ENCODE measurements around the gene CYP24A1. TPM values are rescaled to one million over a fixed set of nuclear protein-coding genes. Genes with fewer than 3 reads are reported as not detected.

CYP24A1 gene
- total and polyA plus RNA-seq, 2 of the 13 experiments (the other 11 are each of a cell fraction or from before 2014, with no cell fraction given) = 9.4 to 32.7 TPM

DNA sequence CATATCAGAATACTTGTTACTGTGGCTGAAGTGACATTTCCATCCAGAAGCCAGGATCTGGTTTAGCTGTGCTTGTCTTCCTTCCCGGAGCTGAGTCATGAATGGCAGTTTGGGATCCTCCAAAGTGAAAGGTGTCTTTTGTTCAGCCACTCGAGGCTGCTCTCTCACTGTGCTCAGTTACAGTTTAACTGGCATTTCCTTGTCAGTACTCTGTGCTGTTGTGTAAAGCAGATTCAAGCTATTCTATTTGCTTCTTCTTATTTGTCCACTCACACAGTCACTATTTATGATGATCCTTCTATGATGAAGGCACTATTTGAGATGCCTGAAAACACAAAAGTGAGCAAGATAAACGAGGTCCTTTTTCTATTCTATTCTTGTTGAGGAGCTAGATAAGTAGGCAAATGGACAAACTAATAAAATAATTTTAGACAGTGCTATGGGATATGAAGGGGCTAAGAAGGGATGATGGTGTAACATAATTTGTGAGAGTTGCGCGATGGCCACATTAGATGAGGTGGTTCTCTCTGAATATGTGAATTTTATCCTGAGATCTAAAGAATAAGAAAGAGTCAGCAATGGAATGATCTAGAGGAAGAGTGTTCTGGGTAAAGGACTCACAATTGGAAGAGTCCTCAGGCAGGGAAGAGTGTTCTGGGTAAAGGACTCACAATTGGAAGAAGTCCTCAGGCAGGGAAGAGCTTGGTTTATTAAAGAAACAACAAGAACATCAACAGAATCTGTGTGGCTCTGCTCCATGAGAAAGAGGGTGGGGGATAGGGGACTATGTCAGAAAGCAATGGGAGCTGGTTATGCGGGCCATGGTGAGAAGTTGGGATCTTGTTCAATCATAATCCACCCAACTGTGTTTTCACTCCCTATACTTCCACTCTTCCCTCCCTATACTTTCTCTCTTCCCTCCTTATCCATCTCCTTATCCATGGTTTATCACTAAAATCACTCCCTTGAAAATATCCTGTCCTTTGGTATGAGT lies 40.1 kb downstream of the CYP24A1 start (continued):
- TF ChIP-seq, protein P1, sequence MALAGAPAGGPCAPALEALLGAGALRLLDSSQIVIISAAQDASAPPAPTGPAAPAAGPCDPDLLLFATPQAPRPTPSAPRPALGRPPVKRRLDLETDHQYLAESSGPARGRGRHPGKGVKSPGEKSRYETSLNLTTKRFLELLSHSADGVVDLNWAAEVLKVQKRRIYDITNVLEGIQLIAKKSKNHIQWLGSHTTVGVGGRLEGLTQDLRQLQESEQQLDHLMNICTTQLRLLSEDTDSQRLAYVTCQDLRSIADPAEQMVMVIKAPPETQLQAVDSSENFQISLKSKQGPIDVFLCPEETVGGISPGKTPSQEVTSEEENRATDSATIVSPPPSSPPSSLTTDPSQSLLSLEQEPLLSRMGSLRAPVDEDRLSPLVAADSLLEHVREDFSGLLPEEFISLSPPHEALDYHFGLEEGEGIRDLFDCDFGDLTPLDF (CRISPR knock-in tag; IDR thresholded peaks at IDR 0.05) = peak; percentile 39; the same call in 1 of the 2 replicates
- TF ChIP-seq, protein P2, sequence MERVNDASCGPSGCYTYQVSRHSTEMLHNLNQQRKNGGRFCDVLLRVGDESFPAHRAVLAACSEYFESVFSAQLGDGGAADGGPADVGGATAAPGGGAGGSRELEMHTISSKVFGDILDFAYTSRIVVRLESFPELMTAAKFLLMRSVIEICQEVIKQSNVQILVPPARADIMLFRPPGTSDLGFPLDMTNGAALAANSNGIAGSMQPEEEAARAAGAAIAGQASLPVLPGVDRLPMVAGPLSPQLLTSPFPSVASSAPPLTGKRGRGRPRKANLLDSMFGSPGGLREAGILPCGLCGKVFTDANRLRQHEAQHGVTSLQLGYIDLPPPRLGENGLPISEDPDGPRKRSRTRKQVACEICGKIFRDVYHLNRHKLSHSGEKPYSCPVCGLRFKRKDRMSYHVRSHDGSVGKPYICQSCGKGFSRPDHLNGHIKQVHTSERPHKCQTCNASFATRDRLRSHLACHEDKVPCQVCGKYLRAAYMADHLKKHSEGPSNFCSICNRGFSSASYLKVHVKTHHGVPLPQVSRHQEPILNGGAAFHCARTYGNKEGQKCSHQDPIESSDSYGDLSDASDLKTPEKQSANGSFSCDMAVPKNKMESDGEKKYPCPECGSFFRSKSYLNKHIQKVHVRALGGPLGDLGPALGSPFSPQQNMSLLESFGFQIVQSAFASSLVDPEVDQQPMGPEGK (CRISPR knock-in tag; IDR thresholded peaks at IDR 0.05) = peak; percentile 33; the same call in 1 of the 2 replicates
- TF ChIP-seq MED1 (CRISPR knock-in tag; IDR thresholded peaks at IDR 0.05) (peak; percentile 93), GATAD1 (CRISPR knock-in tag; IDR thresholded peaks at IDR 0.05) (peak; percentile 60; the same call in 1 of the 2 replicates), CEBPB (IDR thresholded peaks at IDR 0.05; ENCODE audit: borderline replicate concordance, low read depth, low read length) (peak; percentile 72; the same call in 1 of the 2 replicates), DNMT1 (CRISPR knock-in tag; IDR thresholded peaks at IDR 0.05) (0 out of 2 replicates have a peak, but pooled peaks have one; percentile 30), MEF2D (CRISPR knock-in tag; IDR thresholded peaks at IDR 0.05) (no peak; the same call in 1 of the 2 replicates), ARID3A (IDR thresholded peaks at IDR 0.05; ENCODE audit: low read depth, low read length) (peak; percentile 72), ZNF12 (CRISPR knock-in tag; IDR thresholded peaks at IDR 0.05) (peak; percentile 91), CEBPG (CRISPR knock-in tag; IDR thresholded peaks at IDR 0.05) (peak; percentile 85), ZSCAN12 (CRISPR knock-in tag; IDR thresholded peaks at IDR 0.05) (0 out of 2 replicates have a peak, but pooled peaks have one; percentile 71), NFYC (CRISPR knock-in tag; IDR thresholded peaks at IDR 0.05) (peak; percentile 57), BRD4 (CRISPR knock-in tag; IDR thresholded peaks at IDR 0.05) (peak; percentile 73; the same call in 1 of the 2 replicates), NR2F6 (IDR thresholded peaks at IDR 0.05) (peak; percentile 57), NR2F6 (CRISPR knock-in tag; IDR thresholded peaks at IDR 0.05) (peak; percentile 73), SATB2 (CRISPR knock-in tag; IDR thresholded peaks at IDR 0.05) (peak; percentile 90), KDM4B (CRISPR knock-in tag; IDR thresholded peaks at IDR 0.05) (0 out of 2 replicates have a peak, but pooled peaks have one; percentile 39), RBFOX2 (IDR thresholded peaks at IDR 0.05; ENCODE audit: low read depth, low read length) (peak; percentile 73)
- TF ChIP-seq, protein P3, sequence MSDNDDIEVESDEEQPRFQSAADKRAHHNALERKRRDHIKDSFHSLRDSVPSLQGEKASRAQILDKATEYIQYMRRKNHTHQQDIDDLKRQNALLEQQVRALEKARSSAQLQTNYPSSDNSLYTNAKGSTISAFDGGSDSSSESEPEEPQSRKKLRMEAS (IDR thresholded peaks at IDR 0.05) = peak; percentile 24; the same call in 1 of the 2 replicates
- TF ChIP-seq, protein P4, sequence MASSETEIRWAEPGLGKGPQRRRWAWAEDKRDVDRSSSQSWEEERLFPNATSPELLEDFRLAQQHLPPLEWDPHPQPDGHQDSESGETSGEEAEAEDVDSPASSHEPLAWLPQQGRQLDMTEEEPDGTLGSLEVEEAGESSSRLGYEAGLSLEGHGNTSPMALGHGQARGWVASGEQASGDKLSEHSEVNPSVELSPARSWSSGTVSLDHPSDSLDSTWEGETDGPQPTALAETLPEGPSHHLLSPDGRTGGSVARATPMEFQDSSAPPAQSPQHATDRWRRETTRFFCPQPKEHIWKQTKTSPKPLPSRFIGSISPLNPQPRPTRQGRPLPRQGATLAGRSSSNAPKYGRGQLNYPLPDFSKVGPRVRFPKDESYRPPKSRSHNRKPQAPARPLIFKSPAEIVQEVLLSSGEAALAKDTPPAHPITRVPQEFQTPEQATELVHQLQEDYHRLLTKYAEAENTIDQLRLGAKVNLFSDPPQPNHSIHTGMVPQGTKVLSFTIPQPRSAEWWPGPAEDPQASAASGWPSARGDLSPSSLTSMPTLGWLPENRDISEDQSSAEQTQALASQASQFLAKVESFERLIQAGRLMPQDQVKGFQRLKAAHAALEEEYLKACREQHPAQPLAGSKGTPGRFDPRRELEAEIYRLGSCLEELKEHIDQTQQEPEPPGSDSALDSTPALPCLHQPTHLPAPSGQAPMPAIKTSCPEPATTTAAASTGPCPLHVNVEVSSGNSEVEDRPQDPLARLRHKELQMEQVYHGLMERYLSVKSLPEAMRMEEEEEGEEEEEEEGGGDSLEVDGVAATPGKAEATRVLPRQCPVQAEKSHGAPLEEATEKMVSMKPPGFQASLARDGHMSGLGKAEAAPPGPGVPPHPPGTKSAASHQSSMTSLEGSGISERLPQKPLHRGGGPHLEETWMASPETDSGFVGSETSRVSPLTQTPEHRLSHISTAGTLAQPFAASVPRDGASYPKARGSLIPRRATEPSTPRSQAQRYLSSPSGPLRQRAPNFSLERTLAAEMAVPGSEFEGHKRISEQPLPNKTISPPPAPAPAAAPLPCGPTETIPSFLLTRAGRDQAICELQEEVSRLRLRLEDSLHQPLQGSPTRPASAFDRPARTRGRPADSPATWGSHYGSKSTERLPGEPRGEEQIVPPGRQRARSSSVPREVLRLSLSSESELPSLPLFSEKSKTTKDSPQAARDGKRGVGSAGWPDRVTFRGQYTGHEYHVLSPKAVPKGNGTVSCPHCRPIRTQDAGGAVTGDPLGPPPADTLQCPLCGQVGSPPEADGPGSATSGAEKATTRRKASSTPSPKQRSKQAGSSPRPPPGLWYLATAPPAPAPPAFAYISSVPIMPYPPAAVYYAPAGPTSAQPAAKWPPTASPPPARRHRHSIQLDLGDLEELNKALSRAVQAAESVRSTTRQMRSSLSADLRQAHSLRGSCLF (CRISPR knock-in tag; IDR thresholded peaks at IDR 0.05; ENCODE audit: borderline replicate concordance) = peak; percentile 47; the same call in 1 of the 2 replicates
